Panc1 (cell line): Measurements from ENCODE around the gene FILIP1L. TPM values are rescaled to one million over a fixed set of nuclear protein-coding genes. Genes with fewer than 3 reads are reported as not detected.

Experiments
- ATAC-seq: fragments of 200-7000 bp; cut with Tn5 transposase; 2 replicates; pipeline ENCODE4 v1.9.1; 2020; ENCODE audit warnings: mild to moderate bottlenecking, moderate library complexity
- BruUV-seq: library from RNA; stranded (reverse); fragments of 400-500 nt; replicated peaks from 2 replicates; lab custom pipeline; 2021; lab: Mats Ljungman, UMichigan
- CTCF ChIA-PET: fragments of 300-600 bp; sonication (Branson Sonifier 250); formaldehyde crosslinking; loops from one replicate; lab custom pipeline; 2022; ENCODE audit warnings: antibody characterized with exemption; lab: Charles Lee
- POLR2A ChIA-PET: fragments of 300-600 bp; sonication (Branson Sonifier 250); formaldehyde crosslinking; loops from one replicate; lab custom pipeline; 2022; ENCODE audit warnings: antibody characterized with exemption; lab: Charles Lee
- DNase-seq: peaks from one replicate; pipeline ENCODE4 v3.0.0-alpha.2; 2010; ENCODE audit warnings: low read depth, low spot score
- H3K27ac ChIP-seq: 2 replicates; pipeline ENCODE4 v1.5.1; 2011; ENCODE audit warnings: mild to moderate bottlenecking, low read length, inconsistent platforms
- H3K27me3 ChIP-seq: fragments of 200-500 bp; sonication (Bioruptor generic); 2 replicates; pipeline ENCODE4 v1.6.0; 2014; ENCODE audit warnings: low read length, inconsistent platforms; ENCODE audit not compliant: control insufficient read depth, insufficient read depth
- H3K36me3 ChIP-seq: fragments of 200-500 bp; sonication (Bioruptor generic); 2 replicates; pipeline ENCODE4 v1.5.1; 2014; ENCODE audit warnings: inconsistent platforms, mild to moderate bottlenecking, low read length, moderate library complexity; ENCODE audit not compliant: control insufficient read depth, insufficient read depth
- H3K4me1 ChIP-seq: 2 replicates; pipeline ENCODE4 v1.5.1; 2011; ENCODE audit warnings: inconsistent platforms, mild to moderate bottlenecking, low read length, moderate library complexity; ENCODE audit not compliant: control insufficient read depth, insufficient read depth
- H3K4me3 ChIP-seq, 2 experiments: 2 replicates each; pipeline ENCODE4 v1.5.1; 2011 to 2012; ENCODE audit warnings: low read depth in 2 of 2, low read length in 2 of 2, mild to moderate bottlenecking in 2 of 2, inconsistent platforms in 1 of 2, moderate library complexity in 1 of 2
- H3K9me3 ChIP-seq: fragments of 200-500 bp; sonication (Bioruptor generic); 2 replicates; pipeline ENCODE4 v1.5.1; 2014; ENCODE audit warnings: low read depth, mild to moderate bottlenecking, inconsistent platforms, low read length, moderate library complexity; ENCODE audit not compliant: control insufficient read depth, insufficient read depth
- POLR2AphosphoS5 ChIP-seq: IDR thresholded peaks from 2 replicates; pipeline ENCODE4 v1.6.1; 2012; ENCODE audit warnings: mild to moderate bottlenecking, low read depth, low read length, moderate library complexity
- REST ChIP-seq, 2 experiments: IDR thresholded peaks; 2 replicates each; pipeline ENCODE4 v1.6.1; 2011 to 2012; ENCODE audit warnings: low read depth in 2 of 2, control low read depth in 1 of 2, low read length in 1 of 2, mild to moderate bottlenecking in 1 of 2, moderate library complexity in 1 of 2; ENCODE audit not compliant: insufficient read depth in 1 of 2
- SIN3A ChIP-seq: IDR thresholded peaks from 2 replicates; pipeline ENCODE4 v1.6.1; 2012; ENCODE audit warnings: low read depth, mild to moderate bottlenecking, low read length, moderate library complexity, borderline replicate concordance; ENCODE audit not compliant: insufficient read depth
- TCF7L2 ChIP-seq: IDR thresholded peaks from 2 replicates; pipeline ENCODE4 v1.6.1; 2011; ENCODE audit warnings: mild to moderate bottlenecking, low read depth, low read length, inconsistent platforms
- in situ Hi-C: cut with HindIII; loops from 2 replicates; pipeline ENCODE4 v1.10.0; 2016; ENCODE audit warnings: low sequenced_read_pairs, low pct_unique_long_range_greater_than_20kb
- intact Hi-C: fragments of 100-400 bp; cut with micrococcal nuclease; formaldehyde crosslinking; loops from one replicate; pipeline ENCODE4 v1.10.0; 2022; ENCODE audit not compliant: unreplicated experiment
- total RNA-seq: library from RNA; stranded (reverse); gene quantifications from one replicate; pipeline ENCODE4 v1.2.1, GENCODE V29; 2021; ENCODE audit not compliant: unreplicated experiment
- TF ChIP-seq, protein P1 (sequence below): fragments of 450-650 bp; IDR thresholded peaks from 2 replicates; pipeline ENCODE4 v1.5.1; 2017; ENCODE audit warnings: mild to moderate bottlenecking

FILIP1L gene
- total RNA-seq, 1 experiment from 2014 or later, result 3.2 TPM

DNA sequence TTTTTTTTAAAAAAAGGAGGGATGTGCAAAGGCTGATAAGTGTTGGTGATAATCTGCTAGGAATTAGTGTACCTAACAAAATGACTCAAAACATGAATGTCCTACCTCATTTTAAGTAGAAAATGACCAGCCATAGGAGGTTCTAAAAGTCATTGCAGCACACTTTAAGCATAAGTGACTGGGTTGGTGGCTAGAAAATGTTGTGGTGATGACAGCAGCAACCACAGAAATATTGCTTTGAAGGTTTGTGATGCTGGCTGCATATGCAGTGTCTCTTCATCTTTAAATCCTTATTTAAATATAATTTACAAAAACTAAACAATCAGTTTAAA lies 241.4 kb downstream of the FILIP1L start:
- no peaks in the 10 kb centered on the region for H3K27me3 ChIP-seq
- CTCF ChIA-PET, result no interaction called here
- no peak overlapping the region for H3K4me3 ChIP-seq
- intact Hi-C loops (no loop called here), in situ Hi-C loops (no loop called here)
- no peak overlapping the region for H3K27ac ChIP-seq
- no peaks in the 10 kb centered on the region for H3K36me3 ChIP-seq
- TF ChIP-seq TCF7L2, result no peak
- TF ChIP-seq POLR2AphosphoS5, result no peak
- no peak for TF ChIP-seq SIN3A
- TF ChIP-seq, protein P1, sequence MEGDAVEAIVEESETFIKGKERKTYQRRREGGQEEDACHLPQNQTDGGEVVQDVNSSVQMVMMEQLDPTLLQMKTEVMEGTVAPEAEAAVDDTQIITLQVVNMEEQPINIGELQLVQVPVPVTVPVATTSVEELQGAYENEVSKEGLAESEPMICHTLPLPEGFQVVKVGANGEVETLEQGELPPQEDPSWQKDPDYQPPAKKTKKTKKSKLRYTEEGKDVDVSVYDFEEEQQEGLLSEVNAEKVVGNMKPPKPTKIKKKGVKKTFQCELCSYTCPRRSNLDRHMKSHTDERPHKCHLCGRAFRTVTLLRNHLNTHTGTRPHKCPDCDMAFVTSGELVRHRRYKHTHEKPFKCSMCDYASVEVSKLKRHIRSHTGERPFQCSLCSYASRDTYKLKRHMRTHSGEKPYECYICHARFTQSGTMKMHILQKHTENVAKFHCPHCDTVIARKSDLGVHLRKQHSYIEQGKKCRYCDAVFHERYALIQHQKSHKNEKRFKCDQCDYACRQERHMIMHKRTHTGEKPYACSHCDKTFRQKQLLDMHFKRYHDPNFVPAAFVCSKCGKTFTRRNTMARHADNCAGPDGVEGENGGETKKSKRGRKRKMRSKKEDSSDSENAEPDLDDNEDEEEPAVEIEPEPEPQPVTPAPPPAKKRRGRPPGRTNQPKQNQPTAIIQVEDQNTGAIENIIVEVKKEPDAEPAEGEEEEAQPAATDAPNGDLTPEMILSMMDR, result no peak
- no peak for TF ChIP-seq REST (IDR thresholded peaks at IDR 0.05; ENCODE audit: insufficient read depth in 1 of 2, low read depth in 2 of 2, low read length in 1 of 2)
- no peak for DNase-seq
- no peak for ATAC-seq
- no TSS peak for BruUV-seq
- POLR2A ChIA-PET, result no interaction called here
- H3K9me3 ChIP-seq, result no peaks in the 10 kb centered on the region
- peaks cover 18% of the 10 kb centered on the region; the same call in 1 of the 2 replicates for H3K4me1 ChIP-seq

- intact Hi-C loops, result no loop called here
- ChIA-PET POLR2A (no interaction called here), CTCF (interaction anchor here (0.6 kb wide), 1 partner anchor 17 kb away, joined by 3 read pairs; no protein-coding TSS in a partner anchor)
- Histone ChIP-seq H3K36me3 (no peaks in the 10 kb centered on the region), H3K27me3 (no peaks in the 10 kb centered on the region), H3K4me3 (no peak overlapping the region), H3K27ac (peak overlapping the region; percentile 13; the same call in 1 of the 2 replicates), H3K4me1 (peaks cover 15% of the 10 kb centered on the region; the same call in 1 of the 2 replicates), H3K9me3 (no peaks in the 10 kb centered on the region)
- BruUV-seq, result no TSS peak
- TF ChIP-seq POLR2AphosphoS5, result no peak
- TF ChIP-seq TCF7L2, result no peak
- no peak for TF ChIP-seq SIN3A
- TF ChIP-seq, protein P1, result no peak
- TF ChIP-seq REST (IDR thresholded peaks at IDR 0.05; ENCODE audit: insufficient read depth in 1 of 2, low read depth in 2 of 2, low read length in 1 of 2), result no peak
- no peak for ATAC-seq
- DNase-seq, result no peak
- in situ Hi-C loops, result no loop called here
Observed at GRCh38 chr3:99871231-99872045, 242.9 kb downstream of the FILIP1L start.
